Fibroblast of villous mesenchyme (primary cell): ENCODE results near the gene TSHZ2. TPM values are rescaled to one million over a fixed set of nuclear protein-coding genes. Genes with fewer than 3 reads are reported as not detected.

Experiments used
- DNase-seq: peaks from one replicate; pipeline ENCODE4 v3.0.0-alpha.2; 2010; ENCODE audit warnings: low read depth
- H3K4me3 ChIP-seq: 2 replicates; pipeline ENCODE4 v1.5.1; 2011; ENCODE audit warnings: low read depth, mild to moderate bottlenecking, low read length
- total RNA-seq: library from RNA; depleted of rRNA; stranded (reverse); fragments of >200 nt; gene quantifications from 2 replicates; pipeline ENCODE4 v1.2.3, GENCODE V29; 2012
- TF ChIP-seq, protein P1 (sequence below): IDR thresholded peaks from 2 replicates; pipeline ENCODE4 v1.5.1; 2012; ENCODE audit warnings: low read depth, mild to moderate bottlenecking, low read length; ENCODE audit not compliant: insufficient read depth

TSHZ2 gene
- total RNA-seq, 1 donor: 2.6 TPM

DNA sequence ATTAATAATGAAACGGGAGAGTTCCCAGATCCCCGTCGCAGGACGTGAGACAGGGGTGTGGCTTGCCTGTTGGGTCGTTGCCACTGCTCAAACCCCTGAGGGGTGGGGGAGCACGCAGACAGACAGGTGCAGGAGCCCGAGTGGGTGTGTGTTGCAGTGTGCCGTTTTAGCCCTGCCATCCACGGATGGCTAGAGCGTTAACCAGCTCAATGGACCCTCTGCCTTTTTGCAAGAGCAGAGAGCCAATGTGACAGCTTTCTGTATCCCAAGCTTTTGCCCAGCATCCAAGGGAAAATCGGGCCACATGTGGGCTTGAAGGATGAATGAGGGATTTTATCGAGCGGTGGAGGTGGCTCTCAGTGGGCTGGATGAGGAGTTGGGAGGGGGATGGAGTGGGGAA lies 237.9 kb downstream of the TSHZ2 start:
- no peak for DNase-seq
- TF ChIP-seq, protein P1, sequence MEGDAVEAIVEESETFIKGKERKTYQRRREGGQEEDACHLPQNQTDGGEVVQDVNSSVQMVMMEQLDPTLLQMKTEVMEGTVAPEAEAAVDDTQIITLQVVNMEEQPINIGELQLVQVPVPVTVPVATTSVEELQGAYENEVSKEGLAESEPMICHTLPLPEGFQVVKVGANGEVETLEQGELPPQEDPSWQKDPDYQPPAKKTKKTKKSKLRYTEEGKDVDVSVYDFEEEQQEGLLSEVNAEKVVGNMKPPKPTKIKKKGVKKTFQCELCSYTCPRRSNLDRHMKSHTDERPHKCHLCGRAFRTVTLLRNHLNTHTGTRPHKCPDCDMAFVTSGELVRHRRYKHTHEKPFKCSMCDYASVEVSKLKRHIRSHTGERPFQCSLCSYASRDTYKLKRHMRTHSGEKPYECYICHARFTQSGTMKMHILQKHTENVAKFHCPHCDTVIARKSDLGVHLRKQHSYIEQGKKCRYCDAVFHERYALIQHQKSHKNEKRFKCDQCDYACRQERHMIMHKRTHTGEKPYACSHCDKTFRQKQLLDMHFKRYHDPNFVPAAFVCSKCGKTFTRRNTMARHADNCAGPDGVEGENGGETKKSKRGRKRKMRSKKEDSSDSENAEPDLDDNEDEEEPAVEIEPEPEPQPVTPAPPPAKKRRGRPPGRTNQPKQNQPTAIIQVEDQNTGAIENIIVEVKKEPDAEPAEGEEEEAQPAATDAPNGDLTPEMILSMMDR: no peak

GRCh38 chr20:53210931-53211330 lies 238.8 kb downstream of the TSHZ2 start:
- no peak for DNase-seq
- no peak overlapping the region for H3K4me3 ChIP-seq
- TF ChIP-seq, protein P1: no peak

More for the DNA sequence above, 237.9 kb downstream of the TSHZ2 start:
- no peak overlapping the region for H3K4me3 ChIP-seq

- no peak for DNase-seq
- TF ChIP-seq, protein P1: no peak
- H3K4me3 ChIP-seq: no peak overlapping the region
Measured at GRCh38 chr20:53212018-53212417, 239.9 kb downstream of the TSHZ2 start.

- TF ChIP-seq, protein P1: no peak
- no peak overlapping the region for H3K4me3 ChIP-seq
- no peak for DNase-seq
Measured at GRCh38 chr20:53214392-53214791, 242.2 kb downstream of the TSHZ2 start.

GRCh38 chr20:53215166-53215565 lies 243.0 kb downstream of the TSHZ2 start:
- no peak overlapping the region for H3K4me3 ChIP-seq
- TF ChIP-seq, protein P1: no peak
- no peak for DNase-seq

DNA sequence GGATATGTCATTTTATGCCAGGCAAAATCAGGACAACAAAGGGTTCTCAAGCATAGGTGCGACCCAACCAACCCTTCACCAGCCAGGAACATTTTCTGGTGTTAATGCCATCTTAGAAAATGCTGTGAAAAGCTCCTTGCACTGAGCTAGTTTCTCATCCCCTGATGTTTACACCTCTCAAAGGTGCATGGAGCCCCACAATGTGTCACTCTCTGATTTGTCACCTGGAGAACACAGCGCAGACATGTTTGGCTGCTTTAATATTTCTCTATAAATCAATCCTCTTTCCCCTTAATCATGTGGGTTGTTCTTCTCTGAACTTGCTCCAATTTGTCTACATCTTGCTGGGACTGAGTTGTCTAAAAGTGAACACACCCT lies 244.3 kb downstream of the TSHZ2 start:
- TF ChIP-seq, protein P1: no peak

GRCh38 chr20:53216856-53217576 lies 244.9 kb downstream of the TSHZ2 start:
- peak; percentile 19 for DNase-seq
- no peak overlapping the region for H3K4me3 ChIP-seq
- TF ChIP-seq, protein P1: peak; percentile 74

More for the DNA sequence above, 244.3 kb downstream of the TSHZ2 start:
- DNase-seq: no peak
- H3K4me3 ChIP-seq: no peak overlapping the region
